Smooth muscle cell (in vitro differentiated cells): ENCODE data around the gene SERPINA10. TPM values are rescaled to one million over a fixed set of nuclear protein-coding genes. Genes with fewer than 3 reads are reported as not detected.

ENCODE experiments used
- DNase-seq: peaks from one replicate; lab custom pipeline; 2025; ENCODE audit not compliant: unreplicated experiment; lab: John Stamatoyannopoulos, UW
- H2AFZ ChIP-seq: fragments of 200-600 bp; sonication (generic); 2 replicates; pipeline ENCODE4 v1.6.0; 2016; ENCODE audit warnings: antibody characterized with exemption, low read depth, mild to moderate bottlenecking
- H3F3A ChIP-seq: fragments of 200-600 bp; sonication (generic); 2 replicates; pipeline ENCODE4 v1.6.0; 2017; ENCODE audit warnings: antibody characterized with exemption, low read depth
- H3K27ac ChIP-seq: fragments of 200-600 bp; sonication (generic); 2 replicates; pipeline ENCODE4 v1.5.1; 2016; ENCODE audit warnings: low read depth, mild to moderate bottlenecking
- H3K27me3 ChIP-seq: fragments of 200-600 bp; sonication (generic); 2 replicates; pipeline ENCODE4 v1.6.1; 2016; ENCODE audit warnings: low read depth, mild to moderate bottlenecking
- H3K36me3 ChIP-seq: fragments of 200-600 bp; sonication (generic); 2 replicates; pipeline ENCODE4 v1.5.1; 2016; ENCODE audit warnings: low read depth
- H3K4me1 ChIP-seq: fragments of 200-600 bp; sonication (generic); 2 replicates; pipeline ENCODE4 v1.5.1; 2016; ENCODE audit warnings: low read depth
- H3K4me2 ChIP-seq: fragments of 200-600 bp; sonication (generic); 2 replicates; pipeline ENCODE4 v1.6.0; 2016; ENCODE audit warnings: mild to moderate bottlenecking
- H3K4me3 ChIP-seq: fragments of 200-600 bp; sonication (generic); 2 replicates; pipeline ENCODE4 v1.5.1; 2016; ENCODE audit warnings: mild to moderate bottlenecking
- H3K79me2 ChIP-seq: fragments of 200-600 bp; sonication (generic); 2 replicates; pipeline ENCODE4 v1.6.0; 2016; ENCODE audit warnings: low read depth, mild to moderate bottlenecking
- H3K9ac ChIP-seq: fragments of 200-600 bp; sonication (generic); 2 replicates; pipeline ENCODE4 v1.6.0; 2016; ENCODE audit warnings: low read depth
- H3K9me3 ChIP-seq: fragments of 200-600 bp; sonication (generic); replicated peaks from 2 replicates; pipeline ENCODE4 v1.5.1; 2016; ENCODE audit warnings: low read depth
- H4K20me1 ChIP-seq: fragments of 200-600 bp; sonication (generic); 2 replicates; pipeline ENCODE4 v1.6.0; 2016; ENCODE audit warnings: low read depth
- WGBS: methylation state at CpG from one replicate; pipeline ENCODE4 v1.1.7; 2016; ENCODE audit warnings: low lambda C conversion rate; 5-methylcytosine and 5-hydroxymethylcytosine counted together
- polyA plus RNA-seq: library from polyadenylated mRNA; unstranded; fragments of >200 nt; fragmentation: Nextera tagmentation; extraction: Ambion mirVana; gene quantifications from 2 replicates; pipeline ENCODE4 v1.2.1, GENCODE V29; 2016
- total RNA-seq: library from RNA; depleted of rRNA; stranded (reverse); fragments of >200 nt; gene quantifications from 2 replicates; pipeline ENCODE4 v1.2.3, GENCODE V29; 2014
- TF ChIP-seq, protein P1 (sequence below): fragments of 200-600 bp; sonication (generic); IDR thresholded peaks from 2 replicates; pipeline ENCODE4 v1.5.1; 2017; ENCODE audit warnings: borderline replicate concordance, mild to moderate bottlenecking, antibody characterized with exemption; ENCODE audit not compliant: insufficient read depth, poor library complexity, severe bottlenecking

The SERPINA10 gene
- total and polyA plus RNA-seq, 2 experiments from 2014 or later: not detected

DNA sequence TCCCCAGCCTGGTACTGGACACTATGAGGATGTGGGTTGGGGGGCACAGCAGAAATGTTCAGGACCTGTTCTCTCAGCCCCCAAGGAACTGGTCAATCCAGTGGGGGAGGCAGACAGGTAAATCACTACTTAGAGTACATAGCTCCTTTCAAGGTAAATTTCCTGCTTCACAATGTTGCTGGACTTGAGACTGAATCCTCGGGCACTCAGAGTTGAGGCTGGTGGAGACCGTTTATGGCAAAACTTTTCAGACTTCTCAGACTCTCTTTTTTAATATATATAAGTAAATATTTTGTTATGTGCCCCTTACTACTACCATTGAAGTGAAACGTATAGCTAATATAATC, 483 bp upstream of the SERPINA10 start:
- no peaks in the 10 kb centered on the region for H3K27me3 ChIP-seq
- no peak overlapping the region for H3K4me2 ChIP-seq
- WGBS: 83% methylated on average over 3 of the region's 3 CpGs
- no peaks in the 10 kb centered on the region for H4K20me1 ChIP-seq
- no peak for DNase-seq
- H3K27ac ChIP-seq: no peak overlapping the region
- no peak overlapping the region for H3K4me3 ChIP-seq
- no peaks in the 10 kb centered on the region for H3F3A ChIP-seq
- no peaks in the 10 kb centered on the region for H3K9me3 ChIP-seq
- H3K36me3 ChIP-seq: no peaks in the 10 kb centered on the region
- TF ChIP-seq, protein P1, sequence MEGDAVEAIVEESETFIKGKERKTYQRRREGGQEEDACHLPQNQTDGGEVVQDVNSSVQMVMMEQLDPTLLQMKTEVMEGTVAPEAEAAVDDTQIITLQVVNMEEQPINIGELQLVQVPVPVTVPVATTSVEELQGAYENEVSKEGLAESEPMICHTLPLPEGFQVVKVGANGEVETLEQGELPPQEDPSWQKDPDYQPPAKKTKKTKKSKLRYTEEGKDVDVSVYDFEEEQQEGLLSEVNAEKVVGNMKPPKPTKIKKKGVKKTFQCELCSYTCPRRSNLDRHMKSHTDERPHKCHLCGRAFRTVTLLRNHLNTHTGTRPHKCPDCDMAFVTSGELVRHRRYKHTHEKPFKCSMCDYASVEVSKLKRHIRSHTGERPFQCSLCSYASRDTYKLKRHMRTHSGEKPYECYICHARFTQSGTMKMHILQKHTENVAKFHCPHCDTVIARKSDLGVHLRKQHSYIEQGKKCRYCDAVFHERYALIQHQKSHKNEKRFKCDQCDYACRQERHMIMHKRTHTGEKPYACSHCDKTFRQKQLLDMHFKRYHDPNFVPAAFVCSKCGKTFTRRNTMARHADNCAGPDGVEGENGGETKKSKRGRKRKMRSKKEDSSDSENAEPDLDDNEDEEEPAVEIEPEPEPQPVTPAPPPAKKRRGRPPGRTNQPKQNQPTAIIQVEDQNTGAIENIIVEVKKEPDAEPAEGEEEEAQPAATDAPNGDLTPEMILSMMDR: no peak
- no peak overlapping the region for H2AFZ ChIP-seq
- no peak overlapping the region for H3K9ac ChIP-seq
- H3K79me2 ChIP-seq: no peaks in the 10 kb centered on the region
- no peaks in the 10 kb centered on the region for H3K4me1 ChIP-seq

DNA sequence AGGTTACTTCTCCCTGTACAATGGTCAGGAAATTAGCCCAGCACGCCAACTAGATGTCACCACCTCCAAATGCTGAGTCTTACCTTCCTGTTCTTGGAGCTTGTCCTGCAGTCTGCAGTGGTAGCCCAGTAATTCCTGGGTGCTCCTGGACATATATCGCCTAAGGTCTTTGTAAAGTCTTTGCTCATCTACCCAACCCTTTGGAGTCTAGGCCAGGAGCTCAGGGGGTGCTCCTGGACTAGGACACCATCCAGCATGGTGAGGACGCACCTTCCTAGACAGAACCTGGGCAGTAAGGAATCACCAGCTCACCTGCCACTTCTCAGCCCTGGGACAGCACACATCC, 569 bp downstream of the SERPINA10 start:
- H3K79me2 ChIP-seq: no peaks in the 10 kb centered on the region
- H3K9me3 ChIP-seq: no peaks in the 10 kb centered on the region
- H3K4me2 ChIP-seq: no peak overlapping the region
- H3K4me3 ChIP-seq: no peak overlapping the region
- H3K27me3 ChIP-seq: no peaks in the 10 kb centered on the region
- WGBS: 82% methylated on average over 3 of the region's 3 CpGs
- H3K4me1 ChIP-seq: no peaks in the 10 kb centered on the region
- no peak overlapping the region for H3K27ac ChIP-seq
- H4K20me1 ChIP-seq: no peaks in the 10 kb centered on the region
- no peak overlapping the region for H3K9ac ChIP-seq
- no peak for DNase-seq
- TF ChIP-seq, protein P1: no peak
- no peaks in the 10 kb centered on the region for H3K36me3 ChIP-seq
- no peak overlapping the region for H2AFZ ChIP-seq
- no peaks in the 10 kb centered on the region for H3F3A ChIP-seq

DNA sequence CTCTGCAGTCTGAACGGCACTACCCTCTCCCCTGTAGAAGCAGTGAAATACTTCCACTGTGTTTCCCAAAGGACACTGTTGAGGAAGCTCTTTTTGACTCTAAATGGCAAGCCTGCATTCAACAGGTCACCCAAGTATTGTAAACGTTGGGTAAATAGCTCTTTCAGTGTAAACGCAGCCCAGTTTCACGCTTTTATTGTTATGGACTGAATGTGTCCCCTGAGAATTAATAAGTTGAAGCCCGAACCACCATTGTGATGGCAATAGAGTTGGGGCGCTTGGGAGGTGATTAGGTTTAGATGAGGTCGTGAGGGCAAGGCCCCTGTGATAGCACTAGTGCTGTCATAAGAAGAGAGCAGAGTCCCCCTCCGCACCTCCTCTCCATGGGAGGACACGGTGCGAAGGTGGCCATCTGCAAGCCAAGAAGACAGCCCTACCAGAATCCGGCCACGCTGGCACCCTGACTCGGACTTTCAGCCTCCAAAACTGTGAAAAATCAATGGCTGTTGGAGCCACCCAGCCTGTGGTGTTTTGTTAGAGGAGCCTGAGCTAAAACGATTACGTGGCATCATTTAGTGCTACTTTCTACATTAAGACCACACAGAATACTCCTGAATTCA, 1.1 kb downstream of the SERPINA10 start:
- no peak overlapping the region for H3K27ac ChIP-seq
- H3K9ac ChIP-seq: no peak overlapping the region
- TF ChIP-seq, protein P1: no peak
- H3K27me3 ChIP-seq: no peaks in the 10 kb centered on the region
- H3K9me3 ChIP-seq: no peaks in the 10 kb centered on the region
- H4K20me1 ChIP-seq: no peaks in the 10 kb centered on the region
- H3F3A ChIP-seq: no peaks in the 10 kb centered on the region
- H2AFZ ChIP-seq: no peak overlapping the region
- no peak for DNase-seq
- 83% methylated on average over 15 of the region's 15 CpGs for WGBS
- no peak overlapping the region for H3K4me3 ChIP-seq
- H3K36me3 ChIP-seq: no peaks in the 10 kb centered on the region
- no peaks in the 10 kb centered on the region for H3K79me2 ChIP-seq
- no peak overlapping the region for H3K4me2 ChIP-seq
- no peaks in the 10 kb centered on the region for H3K4me1 ChIP-seq

DNA sequence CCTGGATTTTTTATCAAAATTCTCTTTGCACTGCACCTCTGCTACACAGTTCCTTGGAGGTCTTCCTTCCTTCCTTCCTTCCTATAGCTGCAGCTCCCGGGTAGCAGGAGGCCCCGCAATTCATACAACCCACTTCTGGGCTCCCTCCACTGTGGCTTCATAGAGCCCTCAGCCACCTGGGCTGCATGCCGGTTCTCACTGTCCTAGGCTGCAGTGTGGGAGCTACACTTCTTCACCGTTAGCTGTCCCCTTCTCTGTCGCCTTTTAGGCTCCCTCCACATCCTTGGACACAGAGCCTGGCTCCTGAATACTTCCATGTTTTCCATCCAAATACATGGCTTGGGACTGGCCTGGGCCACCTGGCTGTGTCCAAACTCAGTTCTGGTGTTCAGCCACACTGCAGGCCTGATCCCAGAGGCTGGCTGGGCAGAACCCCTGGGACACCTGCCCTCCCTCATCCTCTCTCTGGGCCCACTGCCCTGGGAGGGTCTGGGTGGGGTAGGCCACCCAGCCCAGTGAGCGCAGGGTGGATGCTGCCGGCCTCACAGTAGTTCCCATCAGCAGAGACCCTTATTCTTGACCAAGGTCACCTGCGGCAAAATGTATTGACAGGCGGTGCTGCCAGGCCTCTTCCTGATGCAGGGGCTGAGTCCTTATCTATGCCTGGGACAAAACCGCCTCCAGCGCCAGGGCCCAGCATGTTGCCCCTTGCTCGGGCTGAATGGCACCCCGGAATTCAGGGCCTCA, 1.7 kb downstream of the SERPINA10 start:
- H3K9me3 ChIP-seq: no peaks in the 10 kb centered on the region
- H3K4me3 ChIP-seq: no peak overlapping the region
- no peaks in the 10 kb centered on the region for H3K79me2 ChIP-seq
- H3K27ac ChIP-seq: no peak overlapping the region
- H2AFZ ChIP-seq: no peak overlapping the region
- H3F3A ChIP-seq: no peaks in the 10 kb centered on the region
- no peaks in the 10 kb centered on the region for H3K36me3 ChIP-seq
- H3K9ac ChIP-seq: no peak overlapping the region
- TF ChIP-seq, protein P1: no peak
- H3K4me1 ChIP-seq: no peaks in the 10 kb centered on the region
- 89% methylated on average over 13 of the region's 13 CpGs for WGBS
- no peaks in the 10 kb centered on the region for H4K20me1 ChIP-seq
- DNase-seq: no peak
- no peaks in the 10 kb centered on the region for H3K27me3 ChIP-seq
- H3K4me2 ChIP-seq: no peak overlapping the region
